ENCODE measurements around the gene PSME3IP1. TPM values are rescaled to one million over a fixed set of nuclear protein-coding genes. Genes with fewer than 3 reads are reported as not detected.

Gene PSME3IP1
- total and polyA plus RNA-seq, 9 of the 15 experiments (the other 6 are each of a cell fraction or from before 2014, with no cell fraction given), result 63.8 to 187 (median 142) TPM

- peak in 1 of 2 experiments; percentile 85; a peak in 2 of 4 replicates for TF ChIP-seq MLLT1 (IDR thresholded peaks at IDR 0.05)
These were observed 59.9 kb downstream of the PSME3IP1 start (continued) for GRCh38 chr16:57125969-57126368.

- H3K4me1 ChIP-seq (replicated peaks in 1 of 2; ENCODE audit: control insufficient read depth in 2 of 2, insufficient read depth in 2 of 2, low read length in 2 of 2), result peaks cover 4 to 7% of the 10 kb centered on the region in 2 experiments; a peak in 3 of 5 replicates
- no peak for FAIRE-seq
- no peak overlapping the region for H3K9ac ChIP-seq (ENCODE audit: insufficient read depth in 1 of 2, low read depth in 2 of 2, low read length in 2 of 2)
- POLR2A ChIA-PET, result no interaction called here
- no peaks in the 10 kb centered on the region for H3K9me1 ChIP-seq (ENCODE audit: control insufficient read depth, insufficient read depth, low read length)
- no peak for DNase-seq (ENCODE audit: extremely low read depth in 1 of 4, low spot score in 3 of 4)
- no peaks in the 10 kb centered on the region; the same call in 1 of the 2 replicates for H4K20me1 ChIP-seq (replicated peaks; ENCODE audit: control insufficient read depth, insufficient read depth, low read length)
- H3K27ac ChIP-seq (ENCODE audit: extremely low read depth, low read depth, low read length), result no peak overlapping the region
- H3K27me3 ChIP-seq (ENCODE audit: control insufficient read depth in 2 of 2, insufficient read depth in 2 of 2, low read length in 2 of 2), result no peaks in the 10 kb centered on the region
- CTCF ChIA-PET (ENCODE audit: low intra/inter-chr PET ratio), result no interaction called here
- in situ Hi-C loops (cut with MboI), result no loop called here
- 57% methylated on average over 4 of the region's 4 CpGs for whole genome bisulfite sequencing (ENCODE audit: insufficient coverage, low coverage, missing lambda C conversion rate)
- BruUV-seq (replicated peaks), result no TSS peak
- no peak for ATAC-seq
- H3K36me3 ChIP-seq (ENCODE audit: control insufficient read depth, insufficient read depth, low read length), result no peaks in the 10 kb centered on the region
- H3K4me3 ChIP-seq, result no peak overlapping the region
- H3K4me2 ChIP-seq (ENCODE audit: insufficient read depth, low read length), result no peak overlapping the region
- no peaks in the 10 kb centered on the region for H3K9me3 ChIP-seq (replicated peaks; ENCODE audit: control insufficient read depth, insufficient read depth, low read depth, low read length)
- intact Hi-C loops (cut with micrococcal nuclease), result no loop called here
- H3K79me2 ChIP-seq (ENCODE audit: control insufficient read depth, insufficient read depth, low read length), result no peaks in the 10 kb centered on the region
- no peak overlapping the region for H2AFZ ChIP-seq (ENCODE audit: low read depth, low read length)
- TF ChIP-seq RBM34 (IDR thresholded peaks at IDR 0.05; ENCODE audit: borderline replicate concordance, insufficient read depth, low read length) (no peak), ELK1 (CRISPR knock-in tag; IDR thresholded peaks at IDR 0.05) (no peak), HLTF (IDR thresholded peaks at IDR 0.05) (no peak), CTCFL (IDR thresholded peaks at IDR 0.05; ENCODE audit: borderline replicate concordance, insufficient read depth, low read depth, low read length, poor library complexity, severe bottlenecking) (no peak), CEBPG (CRISPR knock-in tag; IDR thresholded peaks at IDR 0.05) (no peak), CEBPG (tag; conservative IDR thresholded peaks at IDR 0.05 in 1 of 2, IDR thresholded peaks at IDR 0.05 in 1 of 2) (no peak), ARNT (IDR thresholded peaks at IDR 0.05) (no peak), ZNF780A (CRISPR knock-in tag; IDR thresholded peaks at IDR 0.05) (no peak), PCBP2 (IDR thresholded peaks at IDR 0.05; ENCODE audit: low read depth, low read length, poor library complexity, severe bottlenecking) (no peak), CHCHD3 (CRISPR knock-in tag; IDR thresholded peaks at IDR 0.05) (no peak), MTA2 (IDR thresholded peaks at IDR 0.05; ENCODE audit: low read depth) (no peak), CREM (IDR thresholded peaks at IDR 0.05; ENCODE audit: low read depth) (no peak), SRF (CRISPR knock-in tag; IDR thresholded peaks at IDR 0.05) (no peak), FOXP4 (CRISPR knock-in tag; IDR thresholded peaks at IDR 0.05; ENCODE audit: borderline replicate concordance) (no peak)
These were observed 60.5 kb downstream of the PSME3IP1 start for GRCh38 chr16:57125376-57125775.

Measured in K562 (cell line).